HL-60 (cell line): Measurements from ENCODE around the gene OTOP3.

ENCODE experiments used
- GABPA ChIP-seq: IDR thresholded peaks from 2 replicates; pipeline ENCODE4 v1.6.1; 2012; ENCODE audit warnings: low read depth
- POLR2AphosphoS5 ChIP-seq: IDR thresholded peaks from 2 replicates; pipeline ENCODE4 v1.6.1; 2012; ENCODE audit warnings: low read depth
- SPI1 ChIP-seq: IDR thresholded peaks from 2 replicates; pipeline ENCODE4 v1.6.1; 2012; ENCODE audit warnings: low read depth, mild to moderate bottlenecking, borderline replicate concordance
- TF ChIP-seq, protein P1 (sequence below): IDR thresholded peaks from one replicate; pipeline ENCODE4 v1.5.1; 2011; ENCODE audit warnings: low read length, control low read depth, inconsistent platforms; ENCODE audit not compliant: insufficient read depth
- TF ChIP-seq, protein P2 (sequence below): IDR thresholded peaks from 2 replicates; pipeline ENCODE4 v1.6.1; 2012; ENCODE audit warnings: low read depth; ENCODE audit not compliant: insufficient replicate concordance

DNA sequence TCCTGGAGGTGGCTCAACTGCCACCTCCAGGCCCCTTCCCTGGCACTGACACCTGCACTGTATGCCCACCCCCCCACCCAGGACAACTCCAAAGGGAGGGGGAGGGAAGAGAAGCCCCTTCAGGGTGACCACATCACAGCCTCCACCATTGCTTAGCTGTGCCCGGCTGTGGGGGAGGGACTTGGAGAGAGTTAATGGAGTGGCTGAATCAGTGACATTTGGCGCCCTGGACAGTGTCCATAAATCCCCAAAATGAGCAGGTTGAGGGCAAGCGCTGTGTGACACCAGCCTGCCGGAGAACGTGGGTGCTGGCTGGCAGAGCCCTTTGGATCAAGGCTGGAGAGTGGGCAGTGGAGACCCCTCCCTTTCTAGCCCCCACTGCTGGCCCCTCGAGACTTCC, 13.5 kb upstream of the OTOP3 start:
- TF ChIP-seq, protein P1, sequence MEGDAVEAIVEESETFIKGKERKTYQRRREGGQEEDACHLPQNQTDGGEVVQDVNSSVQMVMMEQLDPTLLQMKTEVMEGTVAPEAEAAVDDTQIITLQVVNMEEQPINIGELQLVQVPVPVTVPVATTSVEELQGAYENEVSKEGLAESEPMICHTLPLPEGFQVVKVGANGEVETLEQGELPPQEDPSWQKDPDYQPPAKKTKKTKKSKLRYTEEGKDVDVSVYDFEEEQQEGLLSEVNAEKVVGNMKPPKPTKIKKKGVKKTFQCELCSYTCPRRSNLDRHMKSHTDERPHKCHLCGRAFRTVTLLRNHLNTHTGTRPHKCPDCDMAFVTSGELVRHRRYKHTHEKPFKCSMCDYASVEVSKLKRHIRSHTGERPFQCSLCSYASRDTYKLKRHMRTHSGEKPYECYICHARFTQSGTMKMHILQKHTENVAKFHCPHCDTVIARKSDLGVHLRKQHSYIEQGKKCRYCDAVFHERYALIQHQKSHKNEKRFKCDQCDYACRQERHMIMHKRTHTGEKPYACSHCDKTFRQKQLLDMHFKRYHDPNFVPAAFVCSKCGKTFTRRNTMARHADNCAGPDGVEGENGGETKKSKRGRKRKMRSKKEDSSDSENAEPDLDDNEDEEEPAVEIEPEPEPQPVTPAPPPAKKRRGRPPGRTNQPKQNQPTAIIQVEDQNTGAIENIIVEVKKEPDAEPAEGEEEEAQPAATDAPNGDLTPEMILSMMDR: no peak
- TF ChIP-seq, protein P2, sequence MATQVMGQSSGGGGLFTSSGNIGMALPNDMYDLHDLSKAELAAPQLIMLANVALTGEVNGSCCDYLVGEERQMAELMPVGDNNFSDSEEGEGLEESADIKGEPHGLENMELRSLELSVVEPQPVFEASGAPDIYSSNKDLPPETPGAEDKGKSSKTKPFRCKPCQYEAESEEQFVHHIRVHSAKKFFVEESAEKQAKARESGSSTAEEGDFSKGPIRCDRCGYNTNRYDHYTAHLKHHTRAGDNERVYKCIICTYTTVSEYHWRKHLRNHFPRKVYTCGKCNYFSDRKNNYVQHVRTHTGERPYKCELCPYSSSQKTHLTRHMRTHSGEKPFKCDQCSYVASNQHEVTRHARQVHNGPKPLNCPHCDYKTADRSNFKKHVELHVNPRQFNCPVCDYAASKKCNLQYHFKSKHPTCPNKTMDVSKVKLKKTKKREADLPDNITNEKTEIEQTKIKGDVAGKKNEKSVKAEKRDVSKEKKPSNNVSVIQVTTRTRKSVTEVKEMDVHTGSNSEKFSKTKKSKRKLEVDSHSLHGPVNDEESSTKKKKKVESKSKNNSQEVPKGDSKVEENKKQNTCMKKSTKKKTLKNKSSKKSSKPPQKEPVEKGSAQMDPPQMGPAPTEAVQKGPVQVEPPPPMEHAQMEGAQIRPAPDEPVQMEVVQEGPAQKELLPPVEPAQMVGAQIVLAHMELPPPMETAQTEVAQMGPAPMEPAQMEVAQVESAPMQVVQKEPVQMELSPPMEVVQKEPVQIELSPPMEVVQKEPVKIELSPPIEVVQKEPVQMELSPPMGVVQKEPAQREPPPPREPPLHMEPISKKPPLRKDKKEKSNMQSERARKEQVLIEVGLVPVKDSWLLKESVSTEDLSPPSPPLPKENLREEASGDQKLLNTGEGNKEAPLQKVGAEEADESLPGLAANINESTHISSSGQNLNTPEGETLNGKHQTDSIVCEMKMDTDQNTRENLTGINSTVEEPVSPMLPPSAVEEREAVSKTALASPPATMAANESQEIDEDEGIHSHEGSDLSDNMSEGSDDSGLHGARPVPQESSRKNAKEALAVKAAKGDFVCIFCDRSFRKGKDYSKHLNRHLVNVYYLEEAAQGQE: no peak
- TF ChIP-seq POLR2AphosphoS5 (no peak), GABPA (no peak), SPI1 (no peak)
